GM03348 (cell line): Measurements from ENCODE around the gene SPPL2A.
"Not testable (repeated sequence)": the region's sequence is repeated elsewhere in the genome, so short reads cannot be mapped to it uniquely, and the experiment has no call there.

Experiments
- DNase-seq: peaks from one replicate; pipeline ENCODE4 v3.0.0; 2012; ENCODE audit warnings: low spot score

Gene SPPL2A, protein sequence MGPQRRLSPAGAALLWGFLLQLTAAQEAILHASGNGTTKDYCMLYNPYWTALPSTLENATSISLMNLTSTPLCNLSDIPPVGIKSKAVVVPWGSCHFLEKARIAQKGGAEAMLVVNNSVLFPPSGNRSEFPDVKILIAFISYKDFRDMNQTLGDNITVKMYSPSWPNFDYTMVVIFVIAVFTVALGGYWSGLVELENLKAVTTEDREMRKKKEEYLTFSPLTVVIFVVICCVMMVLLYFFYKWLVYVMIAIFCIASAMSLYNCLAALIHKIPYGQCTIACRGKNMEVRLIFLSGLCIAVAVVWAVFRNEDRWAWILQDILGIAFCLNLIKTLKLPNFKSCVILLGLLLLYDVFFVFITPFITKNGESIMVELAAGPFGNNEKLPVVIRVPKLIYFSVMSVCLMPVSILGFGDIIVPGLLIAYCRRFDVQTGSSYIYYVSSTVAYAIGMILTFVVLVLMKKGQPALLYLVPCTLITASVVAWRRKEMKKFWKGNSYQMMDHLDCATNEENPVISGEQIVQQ

DNA sequence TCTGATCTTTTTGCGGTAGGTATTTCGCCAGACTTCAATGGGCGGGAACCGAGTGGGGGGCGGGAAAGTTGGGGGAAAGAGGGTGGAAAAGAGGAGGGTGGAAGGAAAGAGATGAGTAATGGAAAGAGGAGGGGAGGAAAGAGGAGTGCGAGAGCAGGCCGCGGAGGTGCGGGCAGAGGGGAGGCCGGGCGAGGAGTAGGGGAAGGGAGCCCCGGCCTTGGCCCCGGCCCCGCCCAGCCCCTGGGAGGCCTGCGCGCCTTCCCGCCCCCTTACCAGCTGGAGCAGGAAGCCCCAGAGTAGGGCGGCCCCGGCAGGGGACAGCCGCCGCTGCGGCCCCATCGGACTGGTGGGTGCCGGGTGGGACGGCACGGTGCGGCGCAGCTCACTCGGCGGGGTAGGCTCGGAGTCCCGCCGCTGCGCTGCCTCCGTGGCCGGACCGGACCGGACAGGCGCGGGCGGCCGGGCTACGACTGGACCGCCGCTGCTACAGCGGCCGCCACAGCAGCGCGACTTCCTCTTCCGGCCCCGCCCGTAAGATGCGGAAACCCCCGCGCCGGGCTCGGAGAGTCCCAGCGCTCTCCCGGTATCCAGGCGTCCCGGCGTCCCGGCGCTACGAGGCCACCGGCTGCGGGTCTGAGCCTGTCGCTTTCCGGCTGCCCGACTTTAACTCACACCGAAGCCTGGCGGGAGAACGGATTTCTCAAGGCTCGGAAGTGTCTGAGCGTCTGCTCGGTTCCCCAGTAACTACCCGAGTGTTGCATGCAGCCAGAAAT is at the start of gene SPPL2A:
SPPL2A (minus strand) TSS at position 512 of the 773 bp plus-strand sequence; CDS start at position 339, 173 bp downstream.
- DNase-seq: peak; percentile 97

DNA sequence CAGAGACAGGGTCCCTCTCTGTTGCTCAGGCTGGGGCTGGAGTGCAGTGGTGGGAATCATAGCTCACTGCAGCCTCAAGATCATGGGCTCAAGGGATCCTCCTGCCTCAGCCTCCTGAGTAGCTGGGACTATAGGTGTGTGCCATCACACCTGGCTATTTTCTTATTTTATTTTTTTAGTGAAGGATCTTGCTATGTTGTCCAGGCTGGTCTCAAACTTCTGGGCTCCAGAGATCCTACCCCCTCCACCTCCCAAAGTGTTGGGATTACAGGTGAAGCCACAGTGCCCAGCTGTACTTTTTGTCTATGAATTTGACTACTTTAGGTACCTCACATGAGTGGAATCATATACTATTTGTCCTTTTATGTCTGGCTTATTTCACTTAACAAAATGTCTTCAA is 49.1 kb upstream of the SPPL2A start:
- no peak for DNase-seq

DNA sequence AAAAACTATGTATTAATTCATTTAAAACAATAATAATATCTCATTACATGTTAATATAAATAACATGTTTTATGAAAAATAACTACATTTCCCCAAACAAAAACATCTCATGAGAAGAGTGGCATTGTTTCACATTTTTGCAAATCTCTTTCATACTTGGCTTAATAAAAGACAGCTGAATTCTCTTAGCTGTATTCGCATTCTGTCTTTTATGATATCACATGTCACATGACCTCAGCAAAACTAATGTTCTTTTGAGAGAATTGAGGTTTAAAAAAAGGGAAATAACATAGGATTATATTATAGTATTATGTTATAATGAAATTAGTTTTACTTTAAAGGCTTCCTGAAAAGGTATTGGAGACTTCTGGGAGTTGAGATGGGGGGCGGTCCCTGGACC is 48.4 kb upstream of the SPPL2A start:
- DNase-seq: no peak

DNA sequence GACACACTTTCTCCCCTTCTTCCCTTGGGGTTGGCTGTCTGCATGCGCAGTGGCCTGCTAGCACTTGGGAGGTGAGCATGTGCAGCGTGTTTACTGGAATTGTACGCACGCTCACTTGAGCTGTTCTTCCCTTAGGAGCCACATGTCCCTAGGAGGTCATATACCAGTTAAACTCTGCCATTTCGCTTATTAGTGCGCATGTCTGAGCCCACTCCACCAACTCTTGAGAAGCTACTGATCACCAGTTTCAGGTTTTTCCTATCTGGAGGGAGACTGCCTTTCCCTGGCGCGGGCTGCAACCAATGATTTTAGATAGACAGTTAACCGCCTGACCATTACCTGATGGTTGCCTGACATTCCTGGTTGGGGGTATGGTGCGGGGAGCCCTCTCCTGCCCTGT is 47.6 kb upstream of the SPPL2A start:
- no peak for DNase-seq

DNA sequence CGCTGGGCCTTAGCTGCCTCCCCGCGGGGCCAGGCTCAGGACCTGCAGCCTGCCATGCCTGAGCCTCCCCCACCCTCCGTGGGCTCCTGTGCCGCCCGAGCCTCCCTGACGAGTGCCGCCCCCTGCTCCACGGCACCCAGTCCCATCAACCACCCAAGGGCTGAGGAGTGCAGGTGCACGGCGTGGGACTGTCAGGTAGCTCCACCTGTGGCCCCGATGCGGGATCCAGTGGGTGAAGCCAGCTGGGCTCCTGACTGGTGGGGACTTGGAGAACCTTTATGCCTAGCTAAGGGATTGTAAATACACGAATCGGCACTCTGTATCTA is 46.6 kb upstream of the SPPL2A start:
- not testable (repeated sequence) for DNase-seq

DNA sequence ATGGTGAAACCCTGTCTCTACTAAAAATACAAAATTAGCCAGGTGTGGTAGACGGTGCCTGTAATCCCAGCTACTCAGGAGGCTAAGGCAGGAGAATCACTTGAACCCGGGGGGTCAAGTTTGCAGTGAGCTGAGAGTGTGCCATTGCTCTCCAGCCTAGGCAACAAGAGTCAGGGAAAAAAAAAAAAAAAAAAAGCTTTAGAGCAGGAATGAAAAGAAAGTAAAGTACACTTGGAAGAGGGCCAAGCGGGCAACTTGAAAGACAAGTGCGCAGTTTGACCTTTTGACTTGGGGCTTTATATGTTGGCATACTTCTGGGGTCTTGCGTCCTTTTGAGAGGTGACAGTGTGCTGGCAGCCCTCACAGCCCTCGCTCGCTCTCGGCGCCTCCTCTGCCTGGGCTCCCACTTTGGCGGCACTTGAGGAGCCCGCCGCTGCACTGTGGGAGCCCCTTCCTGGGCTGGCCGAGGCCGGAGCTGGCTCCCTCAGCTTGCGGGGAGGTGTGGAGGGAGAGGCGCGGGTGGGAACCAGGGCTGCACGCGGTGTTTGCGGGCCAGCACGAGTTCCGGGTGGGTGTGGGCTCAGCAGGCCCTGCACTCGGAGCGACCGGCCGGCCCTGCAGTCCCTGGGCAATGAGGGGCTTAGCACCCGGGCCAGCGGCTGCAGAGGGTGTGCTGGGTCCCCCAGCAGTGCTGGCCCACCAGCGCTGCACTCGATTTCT is 46.1 kb upstream of the SPPL2A start:
- DNase-seq: not testable (repeated sequence)

DNA sequence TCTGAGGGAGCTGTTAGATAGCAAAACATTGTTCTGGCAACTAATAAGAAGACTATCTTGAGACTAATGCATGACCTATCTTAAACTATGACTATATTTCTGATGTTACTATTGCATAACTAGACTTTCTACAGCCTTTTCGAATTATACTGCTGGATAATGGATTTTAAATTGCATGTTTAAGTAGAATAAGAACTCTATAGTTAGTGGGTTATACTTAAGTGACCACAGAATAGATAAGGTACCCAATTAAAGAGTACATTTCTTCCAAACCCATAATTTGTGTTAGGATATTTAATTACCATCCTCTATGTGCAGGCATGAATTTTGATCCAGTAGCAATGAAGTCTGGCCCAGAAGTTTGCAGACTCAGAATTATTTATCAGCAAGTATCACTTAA is 44.6 kb upstream of the SPPL2A start:
- no peak for DNase-seq

DNA sequence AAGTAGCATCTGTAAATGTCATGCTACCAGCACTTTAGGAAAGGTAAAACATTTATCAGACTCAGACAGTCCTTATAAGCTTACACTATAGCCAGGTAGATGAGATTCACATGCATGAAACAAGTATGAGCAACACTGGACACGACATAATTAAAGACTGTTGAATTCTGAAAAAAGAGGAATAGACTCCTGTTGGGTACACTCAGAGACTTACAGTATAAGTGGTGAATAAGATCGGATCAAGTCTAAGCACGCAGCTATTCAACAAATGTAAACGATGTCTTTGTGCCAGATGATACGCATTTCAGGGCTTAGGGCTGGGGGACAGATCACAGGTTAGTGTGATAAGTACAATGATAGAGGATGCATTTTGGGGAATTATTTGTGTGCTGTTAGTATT is 43.2 kb upstream of the SPPL2A start:
- no peak for DNase-seq

DNA sequence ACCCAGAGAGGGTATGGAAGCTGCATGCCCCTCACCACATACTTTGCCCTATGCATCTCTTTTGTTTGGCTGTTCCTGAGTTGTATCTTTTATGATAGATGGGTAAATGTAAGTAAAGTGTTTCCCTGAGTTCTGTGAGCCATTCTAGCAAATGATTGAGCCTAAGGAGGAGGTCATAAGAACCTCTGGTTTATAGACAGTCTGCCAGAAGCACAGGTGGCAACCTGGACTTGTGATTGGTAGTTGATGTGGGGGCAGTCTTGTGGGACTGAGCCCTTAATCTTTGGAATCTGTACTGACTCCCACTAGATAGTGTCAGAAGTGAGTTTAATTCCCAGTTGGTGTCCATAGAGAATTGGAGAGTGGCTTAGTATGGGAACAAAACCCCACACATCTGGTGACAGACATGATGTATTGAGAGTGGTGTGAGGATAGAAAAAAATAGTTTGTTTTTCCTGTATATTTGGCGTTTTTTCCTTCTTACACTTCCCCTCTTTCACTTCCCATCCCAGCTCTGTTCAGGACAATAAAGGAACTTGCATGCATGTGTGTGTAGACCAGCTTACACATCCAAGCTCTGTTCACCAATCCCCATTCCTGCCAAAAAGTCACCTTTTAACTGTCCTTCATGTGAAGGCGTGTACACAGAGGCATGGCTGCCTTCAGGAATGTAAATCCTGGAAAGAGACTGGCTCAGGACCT is 38.1 kb upstream of the SPPL2A start:
- DNase-seq: no peak

DNA sequence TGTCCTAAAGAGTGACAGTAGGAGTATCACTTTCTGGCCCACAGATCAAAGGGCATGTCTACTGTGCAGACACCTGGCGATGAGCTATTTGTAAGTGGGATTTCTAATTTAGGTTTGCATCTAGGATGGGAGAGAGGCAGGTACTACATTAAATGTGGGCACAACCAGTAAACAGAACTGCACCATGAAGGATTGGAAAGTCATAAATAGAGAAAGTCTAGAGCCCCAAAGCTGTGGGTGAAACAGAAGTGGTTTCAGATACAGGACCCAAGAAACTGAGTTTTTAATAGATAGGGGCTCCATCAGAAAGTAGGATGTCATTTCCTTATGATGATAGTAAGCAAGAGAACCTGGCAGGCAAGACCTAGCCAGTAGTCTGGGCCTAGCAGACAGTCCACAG is 35.2 kb upstream of the SPPL2A start:
- no peak for DNase-seq

DNA sequence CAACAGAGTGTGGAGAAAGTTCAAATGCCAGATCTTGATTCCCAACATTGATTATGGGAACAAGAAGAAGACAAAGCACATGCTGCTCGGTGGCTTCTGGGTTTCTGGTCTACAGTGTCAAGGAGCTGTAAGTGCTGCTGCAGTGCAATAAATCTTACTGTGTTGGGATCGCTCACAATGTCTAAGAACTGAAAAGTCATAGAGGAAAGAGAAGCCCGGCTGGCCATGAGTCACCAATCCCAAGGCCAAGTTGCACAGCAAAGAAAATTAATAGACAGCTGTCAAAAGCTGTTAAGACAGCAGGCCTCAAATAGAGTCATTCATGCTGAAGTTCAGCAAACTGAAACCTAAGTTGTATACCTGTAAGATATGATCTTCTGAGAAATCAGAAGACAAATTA is 33.2 kb upstream of the SPPL2A start:
- no peak for DNase-seq

DNA sequence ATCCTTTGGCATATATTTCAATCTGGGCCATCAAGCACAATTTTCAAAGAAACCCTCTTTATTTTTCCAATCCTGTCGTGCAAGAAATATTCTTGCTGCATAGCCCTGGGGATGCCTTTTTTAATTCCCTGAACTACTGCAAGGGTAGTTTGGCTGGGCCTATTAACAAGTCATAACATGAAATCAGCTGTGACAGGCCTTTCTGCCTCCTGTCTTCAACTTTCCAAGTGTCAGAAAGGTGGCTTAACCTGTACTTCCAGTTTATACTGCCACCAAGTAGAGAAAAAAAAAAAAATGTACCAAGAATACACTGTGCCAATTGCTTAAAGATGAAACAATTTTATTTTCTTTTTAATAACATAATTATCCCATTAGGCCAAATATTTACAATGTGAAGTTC is 32.4 kb upstream of the SPPL2A start:
- DNase-seq: no peak

DNA sequence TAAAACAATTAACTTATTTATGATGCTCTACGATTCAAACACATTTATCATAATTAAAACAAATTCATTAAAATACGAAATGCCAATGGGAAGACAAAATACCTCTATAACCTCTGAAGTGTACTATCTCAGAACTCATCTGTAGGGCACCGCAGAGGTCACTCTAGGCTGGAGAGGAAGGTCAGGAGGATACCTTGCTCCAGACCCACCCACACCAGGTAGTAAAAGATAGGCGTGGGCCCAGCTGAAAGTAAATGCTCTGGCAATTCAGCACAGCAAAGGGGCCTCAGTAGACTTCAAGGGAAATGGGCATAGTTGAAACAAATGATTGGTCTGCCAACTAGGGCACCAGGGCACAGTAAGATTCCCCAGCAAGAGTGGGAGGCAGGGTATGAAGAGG is 26.0 kb upstream of the SPPL2A start:
- DNase-seq: no peak

DNA sequence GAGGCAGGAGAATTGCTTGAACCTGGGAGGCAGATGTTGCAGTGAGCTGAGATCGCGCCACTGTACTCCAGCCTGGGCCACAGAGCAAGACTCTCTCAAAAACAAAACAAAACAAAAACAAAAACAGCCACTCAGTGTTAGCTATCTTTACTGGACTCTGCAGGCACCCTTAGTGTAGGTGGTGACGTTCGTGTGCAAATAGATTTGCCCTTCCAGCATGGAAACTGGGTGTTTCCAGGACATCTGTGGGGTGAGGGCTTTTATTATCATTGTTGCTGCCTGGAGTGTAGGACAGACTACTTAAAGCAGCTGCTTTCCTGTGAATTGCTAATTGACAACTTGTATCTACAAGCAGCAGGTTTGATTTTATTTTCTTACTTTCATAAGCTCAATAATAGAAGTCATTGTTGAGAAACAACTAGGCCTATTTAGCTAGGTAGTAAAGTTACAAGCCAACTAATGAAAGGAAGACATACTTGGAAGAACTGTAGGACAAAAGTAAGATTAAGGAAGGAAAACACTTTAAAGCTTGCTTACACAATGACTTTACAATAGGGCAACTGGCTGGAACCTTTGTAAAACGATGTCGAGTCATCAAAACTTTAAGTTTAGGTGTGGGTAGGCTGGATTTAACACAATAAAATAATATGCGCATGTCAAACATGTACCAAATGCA is 25.4 kb upstream of the SPPL2A start:
- no peak for DNase-seq

DNA sequence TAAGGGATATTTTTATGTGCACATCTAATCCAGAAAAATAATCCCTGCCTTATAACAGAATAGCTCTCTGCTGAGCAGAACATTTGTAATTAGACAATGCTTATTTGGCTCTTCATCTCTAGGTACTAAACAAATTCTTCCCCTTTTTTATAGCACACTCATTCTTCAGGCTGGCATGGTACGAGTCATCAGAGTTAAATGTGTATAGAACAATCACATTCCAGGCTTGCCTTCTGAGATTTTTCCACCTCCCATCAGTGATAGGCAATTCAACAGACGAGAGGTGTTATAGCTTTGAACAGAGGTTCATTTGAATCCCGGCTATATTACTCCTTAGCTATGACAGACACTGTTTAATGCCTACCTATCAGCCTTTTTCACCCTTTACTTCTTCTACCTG is 21.4 kb upstream of the SPPL2A start:
- no peak for DNase-seq

DNA sequence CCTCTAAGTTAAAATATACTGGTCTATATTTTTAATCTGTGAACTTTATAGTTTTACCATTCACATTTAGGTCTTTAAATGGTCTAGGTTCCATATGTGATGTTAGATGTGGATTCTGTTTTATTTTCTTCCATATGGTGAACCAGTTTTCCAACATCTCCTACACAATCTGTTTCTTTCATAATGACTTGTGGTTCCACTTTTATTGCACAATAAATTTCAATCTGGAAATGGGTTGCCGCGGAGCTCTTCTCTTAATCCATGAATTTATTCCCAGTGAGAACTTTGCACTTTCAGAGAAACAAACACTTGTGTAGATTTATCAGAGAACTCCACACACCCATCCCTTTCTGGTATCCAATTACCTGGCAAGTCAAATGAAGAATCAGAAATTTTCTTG is 20.9 kb upstream of the SPPL2A start:
- no peak for DNase-seq

DNA sequence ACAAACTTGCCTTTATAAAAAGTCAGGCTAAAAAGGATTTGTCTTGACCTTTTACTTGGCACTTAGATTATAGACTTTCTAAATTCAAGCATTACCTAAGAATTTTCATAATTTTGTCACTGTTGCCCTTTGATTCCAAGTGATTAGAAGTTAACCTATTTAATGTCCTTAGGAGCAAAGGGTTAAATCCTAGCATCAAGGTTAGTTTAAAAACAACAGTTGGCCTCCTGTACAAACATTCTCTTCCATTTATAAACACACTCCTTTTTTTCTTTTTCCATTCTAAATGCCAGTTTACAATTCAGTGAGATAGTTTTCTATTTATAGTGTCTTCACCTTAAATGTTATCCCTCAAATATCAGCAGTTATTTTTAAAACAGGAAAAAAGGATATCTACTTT is 18.4 kb upstream of the SPPL2A start:
- DNase-seq: no peak

DNA sequence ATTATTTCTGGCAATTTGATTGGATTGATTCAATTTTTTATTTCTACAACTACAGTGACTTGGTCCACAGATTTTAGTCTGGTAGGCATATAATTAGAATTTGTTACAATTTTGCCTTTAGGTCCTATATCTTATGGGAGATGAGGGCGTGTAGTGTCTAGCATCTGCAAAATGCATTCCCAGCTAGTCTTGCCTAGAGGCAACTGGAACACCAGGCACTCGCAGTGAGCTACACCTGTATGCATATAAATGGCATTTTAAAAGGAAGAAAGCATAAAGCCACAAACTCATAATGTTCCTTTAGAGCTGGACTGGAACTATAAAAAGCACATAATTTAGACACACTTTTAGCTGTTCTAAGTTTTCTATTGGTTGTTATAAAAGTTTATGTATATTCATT is 17.9 kb upstream of the SPPL2A start:
- DNase-seq: no peak

DNA sequence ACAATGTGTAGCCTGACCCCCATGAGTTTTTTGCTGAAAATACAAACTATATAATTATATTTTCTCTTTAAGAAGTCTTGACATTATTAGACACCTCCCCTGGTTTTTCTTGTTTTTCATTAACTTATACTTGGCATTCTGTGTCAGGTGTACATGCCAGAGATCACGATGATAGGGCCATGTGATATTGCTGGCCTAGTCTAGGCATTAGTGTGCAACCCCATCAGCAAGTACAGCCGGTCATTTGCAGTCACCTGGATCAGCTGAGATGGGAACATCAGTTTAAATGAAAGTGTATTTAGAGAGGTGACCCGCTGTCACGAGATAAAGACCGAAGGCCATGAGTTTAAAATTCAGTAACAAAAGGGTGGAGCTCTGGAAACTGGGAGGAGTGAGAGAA is 12.6 kb upstream of the SPPL2A start:
- DNase-seq: no peak

DNA sequence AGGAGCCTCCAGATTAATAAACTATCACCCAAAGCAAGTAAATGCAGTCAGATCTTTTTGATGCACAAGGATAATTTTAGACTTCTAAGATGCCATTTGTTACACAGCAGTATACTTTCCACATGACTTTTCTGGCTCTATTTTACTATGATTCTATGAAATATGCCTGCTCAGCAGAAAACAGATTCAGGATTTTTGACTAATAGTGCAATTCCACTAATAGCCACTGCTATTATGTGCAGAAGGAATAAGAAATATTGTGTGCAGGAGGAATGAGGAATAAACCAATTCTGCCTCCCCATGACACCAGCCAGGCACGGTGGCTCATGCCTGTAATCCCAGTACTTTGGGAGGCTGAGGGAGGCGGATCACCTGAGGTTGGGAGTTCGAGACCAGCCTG is 11.5 kb upstream of the SPPL2A start:
- DNase-seq: no peak

DNA sequence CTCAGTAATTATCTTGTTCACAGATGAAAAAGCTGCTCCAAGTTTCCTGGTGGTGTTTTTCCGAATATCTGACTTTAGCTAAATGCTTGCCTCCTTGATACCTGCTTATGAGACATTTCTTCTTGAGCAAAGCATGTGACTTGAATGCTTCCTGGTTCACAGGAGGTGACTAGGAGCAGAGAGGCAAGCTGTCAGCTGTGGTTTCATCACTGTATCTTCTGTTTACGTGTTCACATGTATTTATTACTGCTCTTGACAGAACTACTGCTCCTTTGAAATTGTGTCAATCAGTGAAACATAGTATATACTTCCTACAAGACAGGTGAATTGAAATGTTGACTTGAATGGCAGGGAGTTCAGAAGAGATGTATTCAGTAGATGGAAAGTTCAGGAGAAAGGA is 8.9 kb upstream of the SPPL2A start:
- DNase-seq: no peak

DNA sequence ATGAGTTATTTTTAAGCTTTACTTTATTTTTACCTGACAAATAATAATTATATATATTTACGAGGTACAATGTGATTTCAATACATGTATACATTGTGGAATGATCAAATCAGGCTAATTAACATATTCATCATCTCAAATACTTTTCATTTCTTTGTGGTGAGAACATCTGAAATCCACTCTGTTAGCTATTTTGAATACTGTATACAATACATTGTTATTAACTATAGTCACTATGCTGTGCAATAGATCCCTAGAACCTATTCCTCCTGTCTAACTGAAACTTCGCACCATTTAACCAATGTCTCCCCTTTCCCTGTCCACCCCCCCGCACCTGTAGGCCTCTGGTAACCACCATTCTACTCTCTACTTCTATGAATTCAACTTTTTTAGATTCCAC is 7.9 kb upstream of the SPPL2A start:
- no peak for DNase-seq
